Stimulated activated CD4-positive, alpha-beta T cell treated with anti-CD3 and anti-CD28 coated beads, Interleukin-1b, Interleukin-23, amount 100 ng/mL, for 24 hours (primary cell): ENCODE results near the gene LCMT1.
A peak's percentile ranks its signal among the peaks of the same experiment; 100 is the strongest.
"Not testable (repeated sequence)": the region's sequence is repeated elsewhere in the genome, so short reads cannot be mapped to it uniquely, and the experiment has no call there.

Experiments
- DNase-seq, 4 experiments: peaks; one replicate each; pipeline ENCODE4 v3.0.0-alpha.2; 2020; ENCODE audit warnings: low read depth in 4 of 4, low spot score in 1 of 4

Gene LCMT1

GRCh38 chr16:25094596-25094995, 16.9 kb upstream of the LCMT1 start:
- DNase-seq = no peak

GRCh38 chr16:25095636-25096035, 15.9 kb upstream of the LCMT1 start:
- no peak for DNase-seq

DNA sequence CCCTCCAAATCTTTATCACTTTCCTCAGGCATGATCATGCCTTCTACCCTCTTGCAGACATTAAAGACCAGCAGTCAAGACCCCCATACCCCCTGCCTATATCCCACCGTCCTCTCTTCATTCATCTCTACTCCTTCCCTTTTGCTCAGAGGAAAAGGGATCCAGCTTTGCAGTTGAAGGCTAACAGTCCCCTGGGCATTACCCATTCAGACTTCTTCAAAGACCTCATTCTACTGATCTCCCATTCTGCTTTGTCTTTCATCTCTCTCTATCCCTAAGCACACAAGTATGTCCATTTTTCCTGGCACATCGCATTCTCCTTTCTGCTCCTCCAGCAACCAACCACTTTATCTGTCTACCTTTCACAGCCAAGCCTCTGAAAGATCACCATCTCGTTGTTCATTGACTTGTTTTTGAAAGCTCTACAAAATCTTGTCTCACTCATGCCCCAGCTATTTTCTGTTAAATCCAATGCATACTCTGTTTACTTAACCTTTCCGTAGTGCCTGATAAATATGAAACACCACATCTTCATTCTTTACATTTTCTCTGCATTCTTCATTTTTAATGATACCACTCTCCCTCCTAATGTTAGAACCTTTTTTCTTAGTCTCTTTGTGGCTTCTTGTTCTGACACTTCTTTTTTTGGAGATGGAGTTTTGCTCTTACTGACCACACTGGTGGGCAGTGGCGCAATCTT, 14.1 kb upstream of the LCMT1 start:
- no peak for DNase-seq

DNA sequence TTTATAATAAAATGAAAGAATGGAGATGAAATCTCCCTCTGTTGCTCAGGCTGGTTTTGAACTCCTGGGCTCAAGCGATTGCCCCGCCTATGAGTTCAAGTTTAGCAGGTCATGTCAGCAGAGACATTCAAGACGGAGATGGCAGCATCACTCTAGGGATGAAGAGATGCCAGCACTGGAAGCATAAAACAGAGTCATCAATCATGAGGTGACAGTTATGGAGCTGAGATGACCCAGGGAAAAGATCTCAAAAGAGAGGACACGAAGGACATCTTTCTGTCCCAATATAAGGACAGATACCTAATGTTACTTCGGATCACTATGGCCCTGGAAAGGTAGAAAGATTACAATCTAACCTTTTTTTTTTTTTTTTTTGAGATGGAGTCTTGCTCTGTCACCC, 11.0 kb upstream of the LCMT1 start:
- DNase-seq = no peak

DNA sequence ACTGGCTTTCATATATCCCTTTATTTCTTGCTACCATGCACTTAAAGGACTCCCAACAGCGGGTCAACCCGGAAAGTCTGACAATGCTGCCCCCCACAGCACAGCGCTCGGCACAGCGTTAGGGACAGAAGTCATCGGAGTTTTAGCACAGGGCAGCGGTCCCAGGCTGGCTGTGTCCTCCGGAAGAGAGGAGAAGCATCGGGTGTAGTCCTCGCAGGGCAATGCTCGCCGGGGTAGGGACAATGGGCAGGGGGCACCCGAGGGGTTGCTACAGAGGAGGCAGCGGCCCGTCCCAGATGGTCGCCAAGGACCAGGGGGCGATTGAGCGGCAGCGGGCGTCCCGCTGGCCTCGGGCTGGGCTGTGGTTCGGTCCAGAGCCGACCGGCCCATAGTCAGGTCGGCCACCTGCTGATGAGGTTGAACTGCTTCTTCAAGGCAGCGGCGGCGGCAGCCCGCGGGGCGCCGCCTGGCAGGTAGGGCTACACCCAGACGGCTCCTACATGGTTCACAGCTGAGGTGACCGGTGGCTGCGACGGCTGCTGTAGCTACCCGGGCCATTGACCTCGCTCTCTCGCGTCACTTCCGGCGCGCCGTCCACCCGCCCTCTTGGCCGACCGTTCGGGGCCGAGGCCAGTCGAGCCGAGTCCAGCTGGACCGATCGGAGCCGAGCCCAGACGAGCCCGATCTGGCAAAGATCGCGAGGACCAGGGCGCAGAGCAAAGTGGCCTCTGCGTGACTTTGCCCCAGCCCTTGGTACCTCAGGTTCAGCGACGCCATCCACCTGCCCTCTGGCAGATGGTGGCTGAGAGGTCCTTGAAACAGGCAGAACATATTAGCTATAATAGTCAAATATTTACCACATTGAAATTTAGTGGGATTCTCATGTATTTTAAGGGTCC, 4.7 kb upstream of the LCMT1 start:
- peak; percentile 45 to 73 (median 58) for DNase-seq

- no peak for DNase-seq
These were observed 4.1 kb upstream of the LCMT1 start for GRCh38 chr16:25107466-25107792.

- DNase-seq = no peak
These were observed 3.5 kb upstream of the LCMT1 start for GRCh38 chr16:25108054-25108453.

- no peak for DNase-seq
These were observed 1.9 kb upstream of the LCMT1 start for GRCh38 chr16:25109643-25110042.

- peak in 1 of 4 experiments; percentile 17 for DNase-seq
These were observed 1.1 kb upstream of the LCMT1 start for GRCh38 chr16:25110387-25110947.

DNA sequence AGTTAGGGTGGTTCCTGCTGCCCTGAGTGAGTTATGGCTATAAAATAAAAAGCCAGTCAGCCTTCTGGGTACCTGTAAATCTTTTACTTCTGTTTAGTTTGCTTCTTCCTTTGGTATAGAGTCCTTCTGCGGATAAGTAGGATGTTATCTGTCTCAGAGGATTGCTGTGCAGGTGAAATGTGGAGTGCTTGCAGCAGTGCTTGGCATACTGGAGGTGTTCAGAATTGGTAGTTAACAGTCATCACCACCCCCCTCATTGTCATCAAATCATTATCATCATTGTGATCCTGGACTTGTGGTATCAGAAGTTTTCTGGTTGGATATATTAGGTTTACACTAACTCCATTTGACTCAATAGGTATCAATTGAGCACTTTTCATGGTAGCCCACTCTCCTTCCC, 2.6 kb downstream of the LCMT1 start:
- no peak for DNase-seq

DNA sequence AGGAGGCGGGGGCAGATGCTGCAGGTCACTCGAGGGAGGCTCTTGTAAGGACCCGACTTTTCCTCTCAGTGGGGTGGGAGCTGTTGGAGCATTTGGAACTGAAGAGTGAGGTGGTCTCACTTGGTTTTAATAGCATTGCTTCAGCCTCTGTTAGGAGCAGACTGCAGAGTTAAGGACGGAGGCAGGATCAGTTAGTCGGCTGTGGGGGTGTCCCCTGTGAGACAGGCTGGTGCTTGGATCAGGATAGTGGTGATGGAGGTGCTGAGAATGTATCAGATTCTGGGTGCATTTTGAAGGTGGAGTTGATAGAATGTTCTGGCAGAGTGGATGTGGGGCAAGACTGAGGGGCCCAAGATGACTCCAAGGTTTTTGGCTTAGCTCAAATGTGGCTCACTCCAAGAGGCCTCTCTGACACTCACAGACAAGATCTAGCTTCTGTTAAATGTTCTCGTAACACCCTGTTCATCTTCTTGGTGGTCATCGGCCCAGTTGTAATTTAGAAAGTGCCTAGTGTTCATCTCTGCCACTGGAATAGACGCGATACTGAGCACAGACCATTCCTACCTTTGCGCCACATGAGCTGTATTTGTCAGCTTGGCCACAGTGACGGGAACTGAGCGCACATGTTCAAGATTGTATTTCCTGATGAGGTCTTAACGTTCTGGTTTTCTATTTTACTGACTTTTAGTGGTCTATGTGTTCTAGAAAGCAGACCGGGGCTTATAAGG, 7.5 kb downstream of the LCMT1 start:
- DNase-seq = no peak

GRCh38 chr16:25121824-25122600, 10.5 kb downstream of the LCMT1 start:
- no peak for DNase-seq

DNA sequence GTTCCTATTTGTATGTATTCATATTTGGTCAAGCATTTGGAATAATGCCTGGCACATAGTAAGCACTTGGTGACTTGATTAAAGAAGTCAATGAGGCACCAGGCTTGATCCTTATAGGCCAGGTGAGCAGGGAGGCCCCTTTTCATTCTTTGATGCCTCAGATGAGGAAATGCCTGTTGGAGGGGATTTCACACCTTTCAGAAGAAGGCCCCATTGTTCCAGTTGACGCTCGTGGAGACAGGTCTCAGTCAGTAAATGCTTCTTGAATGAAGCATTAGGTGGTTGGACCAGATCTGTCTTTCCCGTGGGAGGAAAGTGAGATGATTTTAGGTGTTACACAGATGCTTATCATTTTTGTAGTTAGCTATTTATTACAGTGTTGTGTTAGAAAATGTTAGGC, 13.0 kb downstream of the LCMT1 start:
- no peak for DNase-seq

- DNase-seq = not testable (repeated sequence)
These were observed 14.6 kb downstream of the LCMT1 start for GRCh38 chr16:25126086-25126666.

DNA sequence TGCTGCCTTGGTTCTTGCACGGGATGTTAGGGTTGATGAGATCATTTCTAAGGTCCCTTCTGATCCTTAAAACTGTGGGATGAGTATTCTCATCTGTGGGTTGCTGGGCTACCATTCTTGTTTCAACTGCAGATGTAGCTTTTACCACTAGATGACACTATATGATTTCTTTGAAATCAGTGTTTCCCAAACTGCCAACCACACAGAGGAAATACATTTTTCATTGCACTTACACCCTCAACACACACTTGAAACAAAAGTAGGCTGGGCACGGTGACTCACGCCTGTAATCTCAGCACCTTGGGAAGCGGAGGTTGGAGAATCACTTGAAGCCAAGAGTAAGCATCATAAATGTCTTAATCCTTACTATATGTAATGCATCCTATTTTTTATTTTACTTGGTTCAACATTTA, 15.3 kb downstream of the LCMT1 start:
- DNase-seq = peak in 1 of 4 experiments; percentile 32

DNA sequence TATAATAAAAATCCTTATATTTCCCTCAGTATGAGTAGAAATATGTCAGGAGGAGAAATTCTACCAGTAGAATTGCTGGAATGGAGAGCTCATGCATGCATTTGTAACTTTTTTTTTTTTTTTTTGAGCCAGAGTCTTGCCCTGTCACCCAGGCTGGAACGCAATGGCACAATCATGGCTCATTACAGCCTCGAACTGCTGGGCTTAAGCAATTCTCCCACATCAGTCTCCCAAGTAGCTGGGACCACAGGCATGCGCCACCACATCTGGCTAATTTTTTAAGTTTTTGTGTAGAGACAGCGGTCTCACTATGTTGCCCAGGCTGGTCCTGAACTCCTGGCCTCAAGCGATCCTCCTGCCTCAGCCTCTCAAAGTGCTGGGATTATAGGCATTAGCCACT, 21.2 kb downstream of the LCMT1 start:
- not testable (repeated sequence) for DNase-seq

- no peak for DNase-seq
These were observed 22.7 kb downstream of the LCMT1 start for GRCh38 chr16:25134166-25134700.

GRCh38 chr16:25135254-25135878, 23.8 kb downstream of the LCMT1 start:
- DNase-seq = no peak

GRCh38 chr16:25138130-25138529, 26.6 kb downstream of the LCMT1 start:
- no peak for DNase-seq

DNA sequence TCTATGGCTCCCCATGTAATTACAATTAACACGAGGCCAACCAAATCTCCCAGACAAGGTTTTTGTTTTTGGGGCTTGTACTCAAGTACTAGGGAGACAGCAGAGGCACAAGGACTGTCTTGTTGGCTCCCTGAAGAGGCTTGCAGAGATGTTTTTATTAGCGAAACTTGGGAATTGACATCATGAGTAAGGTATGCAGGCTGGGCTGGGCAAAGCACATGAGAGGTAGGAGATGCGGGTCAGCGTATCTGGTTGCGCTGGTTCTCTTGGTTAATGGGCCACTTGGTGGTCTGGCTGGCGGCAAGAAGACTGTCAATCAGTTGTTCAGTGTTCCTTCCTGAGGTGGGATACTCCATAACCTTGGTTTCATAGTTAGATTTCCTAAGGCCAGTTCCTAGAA, 28.9 kb downstream of the LCMT1 start:
- no peak for DNase-seq
